Neural crest cell (in vitro differentiated cells): ENCODE measurements around the gene KCNN1. TPM values are rescaled to one million over a fixed set of nuclear protein-coding genes. Genes with fewer than 3 reads are reported as not detected.
A peak's percentile ranks its signal among the peaks of the same experiment; 100 is the strongest.

Experiments used
- DNase-seq: peaks from one replicate; pipeline ENCODE4 v3.0.0; 2021; ENCODE audit warnings: low read depth, mixed read lengths, low spot score
- H3K27ac Mint-ChIP-seq: one replicate; pipeline ENCODE4 v1.8.0; 2021; ENCODE audit warnings: mild to moderate bottlenecking, mixed read lengths; ENCODE audit not compliant: unreplicated experiment
- H3K27me3 Mint-ChIP-seq: 2 replicates; pipeline ENCODE4 v1.8.0; 2021; ENCODE audit warnings: low read depth, mild to moderate bottlenecking, mixed read lengths
- H3K36me3 Mint-ChIP-seq: 2 replicates; pipeline ENCODE4 v1.8.0; 2021; ENCODE audit warnings: low read depth, mild to moderate bottlenecking, mixed read lengths
- H3K4me1 Mint-ChIP-seq: 2 replicates; pipeline ENCODE4 v1.8.0; 2021; ENCODE audit warnings: mixed read lengths
- H3K4me3 Mint-ChIP-seq: one replicate; pipeline ENCODE4 v1.8.0; 2021; ENCODE audit warnings: mild to moderate bottlenecking, mixed read lengths
- H3K9me3 Mint-ChIP-seq: 2 replicates; pipeline ENCODE4 v1.8.0; 2021; ENCODE audit warnings: mixed read lengths
- total RNA-seq: library from RNA; stranded (reverse); gene quantifications from 2 replicates; pipeline ENCODE4 v1.2.1, GENCODE V29; 2021
- TF ChIP-seq, protein P1 (sequence below): fragments of 200-600 bp; sonication (generic); conservative IDR thresholded peaks from 2 replicates; pipeline ENCODE4 v1.5.0; 2021; ENCODE audit warnings: antibody characterized with exemption, mild to moderate bottlenecking

KCNN1 gene
- total RNA-seq, 1 donor from 2014 or later = 6.2 TPM

DNA sequence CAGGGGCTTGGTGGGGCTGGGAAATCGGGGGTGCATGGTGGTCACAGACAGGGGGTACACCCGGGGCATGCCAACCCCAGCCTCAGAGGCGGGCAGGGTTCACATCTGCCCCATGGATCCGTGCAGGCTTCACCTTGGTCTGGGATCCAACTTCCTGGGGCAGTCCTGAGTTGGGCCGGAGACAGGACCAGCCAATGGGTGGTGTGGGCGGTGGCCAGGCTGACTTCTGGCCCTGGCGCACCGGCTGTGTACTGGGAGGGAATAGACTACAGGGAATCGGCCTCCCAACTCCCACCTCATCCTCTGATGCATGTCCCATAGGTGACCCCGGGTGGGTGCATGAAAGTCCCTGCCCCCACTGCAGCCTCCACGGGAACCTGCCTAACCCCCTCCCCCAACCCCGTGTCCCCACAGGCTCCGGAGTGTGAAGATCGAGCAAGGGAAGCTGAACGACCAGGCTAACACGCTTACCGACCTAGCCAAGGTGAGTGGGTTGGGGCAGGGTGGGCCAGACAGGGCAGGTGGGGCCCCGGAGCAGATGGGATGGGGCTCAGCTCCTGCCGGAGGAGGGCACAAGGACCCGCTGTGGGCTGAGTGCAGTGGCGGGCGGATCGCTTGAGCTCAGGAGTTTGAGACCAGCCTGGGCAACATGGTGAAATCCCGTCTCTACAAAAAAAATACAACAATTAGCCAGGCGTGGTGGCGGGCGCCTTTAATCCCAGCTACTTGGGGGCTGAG, 26.3 kb downstream of the KCNN1 start:
- H3K4me1 Mint-ChIP-seq = no peaks in the 10 kb centered on the region
- TF ChIP-seq, protein P1, sequence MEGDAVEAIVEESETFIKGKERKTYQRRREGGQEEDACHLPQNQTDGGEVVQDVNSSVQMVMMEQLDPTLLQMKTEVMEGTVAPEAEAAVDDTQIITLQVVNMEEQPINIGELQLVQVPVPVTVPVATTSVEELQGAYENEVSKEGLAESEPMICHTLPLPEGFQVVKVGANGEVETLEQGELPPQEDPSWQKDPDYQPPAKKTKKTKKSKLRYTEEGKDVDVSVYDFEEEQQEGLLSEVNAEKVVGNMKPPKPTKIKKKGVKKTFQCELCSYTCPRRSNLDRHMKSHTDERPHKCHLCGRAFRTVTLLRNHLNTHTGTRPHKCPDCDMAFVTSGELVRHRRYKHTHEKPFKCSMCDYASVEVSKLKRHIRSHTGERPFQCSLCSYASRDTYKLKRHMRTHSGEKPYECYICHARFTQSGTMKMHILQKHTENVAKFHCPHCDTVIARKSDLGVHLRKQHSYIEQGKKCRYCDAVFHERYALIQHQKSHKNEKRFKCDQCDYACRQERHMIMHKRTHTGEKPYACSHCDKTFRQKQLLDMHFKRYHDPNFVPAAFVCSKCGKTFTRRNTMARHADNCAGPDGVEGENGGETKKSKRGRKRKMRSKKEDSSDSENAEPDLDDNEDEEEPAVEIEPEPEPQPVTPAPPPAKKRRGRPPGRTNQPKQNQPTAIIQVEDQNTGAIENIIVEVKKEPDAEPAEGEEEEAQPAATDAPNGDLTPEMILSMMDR = no peak
- no peaks in the 10 kb centered on the region for H3K9me3 Mint-ChIP-seq
- no peak for DNase-seq
- H3K36me3 Mint-ChIP-seq = no peaks in the 10 kb centered on the region
- H3K27ac Mint-ChIP-seq = no peak overlapping the region
- H3K27me3 Mint-ChIP-seq = peaks cover 4% of the 10 kb centered on the region
- H3K4me3 Mint-ChIP-seq = no peak overlapping the region

DNA sequence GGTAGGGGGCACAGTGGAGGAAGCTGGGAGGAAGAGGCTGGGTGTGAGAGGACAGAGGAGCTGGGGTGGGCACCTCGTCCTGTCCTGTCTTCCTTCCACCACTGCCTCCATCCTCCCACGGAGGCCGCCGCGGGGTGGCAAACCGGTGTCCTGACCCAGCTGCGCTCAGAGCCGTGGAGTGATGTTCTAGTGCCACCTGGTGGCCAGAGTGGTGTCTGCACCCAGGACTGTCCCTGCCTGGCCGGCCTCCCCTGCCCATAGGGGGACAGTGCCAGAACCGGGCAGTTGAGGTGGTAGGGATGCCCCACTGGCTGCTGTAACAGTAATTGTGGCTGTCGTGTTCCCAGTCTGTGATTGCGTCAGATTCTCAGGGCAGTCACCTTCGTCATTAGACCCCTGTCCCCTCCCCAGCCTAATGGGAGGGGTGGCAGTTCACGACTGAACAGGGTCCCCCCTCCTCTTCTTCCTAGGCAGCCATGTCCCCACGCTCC, 30.0 kb downstream of the KCNN1 start:
- H3K9me3 Mint-ChIP-seq = no peaks in the 10 kb centered on the region
- H3K36me3 Mint-ChIP-seq = no peaks in the 10 kb centered on the region
- TF ChIP-seq, protein P1 = peak; percentile 95
- H3K4me1 Mint-ChIP-seq = peaks cover 5% of the 10 kb centered on the region
- H3K4me3 Mint-ChIP-seq = no peak overlapping the region
- H3K27me3 Mint-ChIP-seq = peaks cover 32% of the 10 kb centered on the region
- peak; percentile 98 for DNase-seq
- H3K27ac Mint-ChIP-seq = no peak overlapping the region

DNA sequence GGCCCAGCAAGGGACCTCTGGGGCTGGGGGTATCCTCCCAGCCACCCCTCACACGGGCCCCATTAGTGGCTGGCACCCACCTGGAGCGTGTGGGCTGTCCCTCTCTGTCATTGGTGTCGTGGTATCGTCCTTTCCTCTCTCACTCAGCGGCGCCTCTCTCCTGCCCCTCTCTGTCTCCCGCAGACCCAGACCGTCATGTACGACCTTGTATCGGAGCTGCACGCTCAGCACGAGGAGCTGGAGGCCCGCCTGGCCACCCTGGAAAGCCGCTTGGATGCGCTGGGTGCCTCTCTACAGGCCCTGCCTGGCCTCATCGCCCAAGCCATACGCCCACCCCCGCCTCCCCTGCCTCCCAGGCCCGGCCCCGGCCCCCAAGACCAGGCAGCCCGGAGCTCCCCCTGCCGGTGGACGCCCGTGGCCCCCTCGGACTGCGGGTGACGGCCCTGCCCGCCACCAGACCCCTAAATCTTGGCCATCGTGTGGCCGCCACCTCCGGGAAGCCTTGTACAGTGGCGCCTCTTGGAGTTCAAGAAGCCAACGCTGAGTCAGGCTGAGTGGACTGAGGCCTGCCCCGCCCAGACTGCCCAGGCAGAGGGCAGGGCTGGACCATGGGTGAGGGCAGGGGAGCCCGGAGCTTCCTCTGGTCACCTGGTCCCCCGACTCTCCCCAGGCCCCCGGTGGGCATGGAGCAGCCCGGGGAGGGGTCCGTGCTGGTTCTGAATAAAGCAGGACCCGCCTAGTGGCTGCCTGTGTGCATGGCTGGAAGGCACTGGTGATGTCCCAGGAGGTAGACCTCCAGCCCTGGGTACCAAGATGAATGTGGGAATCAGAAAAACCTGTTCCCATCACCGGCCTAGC, 31.3 kb downstream of the KCNN1 start:
- DNase-seq = no peak
- Mint-ChIP-seq H3K9me3 (no peaks in the 10 kb centered on the region), H3K4me3 (no peak overlapping the region), H3K27me3 (peaks cover 45% of the 10 kb centered on the region), H3K36me3 (no peaks in the 10 kb centered on the region), H3K4me1 (peaks cover 5% of the 10 kb centered on the region), H3K27ac (no peak overlapping the region)
- TF ChIP-seq, protein P1 = peak; percentile 35

DNA sequence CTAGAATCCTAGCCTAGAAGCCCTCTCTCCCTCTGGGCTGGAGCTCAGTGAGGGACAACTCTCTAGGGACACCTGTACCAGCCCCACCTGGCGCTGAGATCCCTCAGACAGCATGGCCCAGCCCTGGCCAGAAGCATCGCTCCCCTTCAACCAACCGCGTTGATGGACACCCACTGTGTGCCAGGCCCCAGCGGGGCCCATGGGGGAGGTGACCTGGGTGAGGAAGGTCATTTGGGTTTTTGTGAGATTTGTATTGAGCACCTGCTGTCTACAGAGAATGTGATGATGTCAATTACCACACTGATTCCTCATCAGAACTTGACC, 31.9 kb downstream of the KCNN1 start:
- Mint-ChIP-seq H3K9me3 (no peaks in the 10 kb centered on the region), H3K36me3 (no peaks in the 10 kb centered on the region), H3K27me3 (peaks cover 51% of the 10 kb centered on the region), H3K27ac (no peak overlapping the region), H3K4me1 (peaks cover 5% of the 10 kb centered on the region), H3K4me3 (peak overlapping the region; percentile 15)
- TF ChIP-seq, protein P1 = no peak
- no peak for DNase-seq

DNA sequence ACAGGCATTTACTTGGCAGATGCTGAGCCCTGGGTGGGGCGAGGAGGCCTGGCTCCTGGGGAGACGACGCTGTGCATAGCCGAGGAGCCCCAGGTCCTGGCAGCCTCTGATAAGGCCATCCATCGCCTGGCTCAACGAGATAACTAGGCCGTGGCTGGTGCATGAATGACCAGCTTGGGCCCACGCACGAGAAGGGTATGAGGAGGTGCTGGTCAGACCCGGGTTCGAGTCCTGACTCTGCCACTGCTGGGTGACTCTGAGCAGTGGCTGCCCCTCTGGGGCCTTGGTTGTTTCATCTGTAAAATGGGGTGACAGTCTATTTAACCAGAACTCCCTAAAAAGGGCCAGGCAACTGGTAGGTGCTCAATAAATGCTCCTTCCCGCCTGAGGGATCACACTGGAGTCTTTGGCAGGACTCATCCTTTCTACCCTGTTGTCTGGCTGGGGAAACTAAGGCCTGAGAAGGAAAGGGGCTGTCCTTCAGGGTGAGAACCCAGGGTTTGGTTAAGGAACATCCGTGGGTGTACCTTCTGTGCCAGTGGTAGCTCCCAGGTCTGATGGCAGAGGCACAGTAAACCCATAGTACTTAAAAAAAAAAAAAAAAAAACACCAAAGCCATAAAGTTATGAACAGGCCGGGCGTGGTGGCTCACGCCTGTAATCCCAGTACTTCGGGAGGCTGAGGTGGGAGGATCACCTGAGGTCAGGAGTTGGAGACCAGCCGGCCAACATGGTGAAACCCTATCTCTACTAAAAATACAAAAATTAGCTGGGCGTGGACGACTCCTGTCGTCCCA, 33.0 kb downstream of the KCNN1 start:
- TF ChIP-seq, protein P1 = no peak
- H3K4me3 Mint-ChIP-seq = peak overlapping the region; percentile 80
- H3K27ac Mint-ChIP-seq = no peak overlapping the region
- H3K27me3 Mint-ChIP-seq = peaks cover 52% of the 10 kb centered on the region
- no peak for DNase-seq
- H3K4me1 Mint-ChIP-seq = peaks cover 5% of the 10 kb centered on the region
- H3K9me3 Mint-ChIP-seq = no peaks in the 10 kb centered on the region
- H3K36me3 Mint-ChIP-seq = no peaks in the 10 kb centered on the region
